Ovary (tissue), 9 donors: ENCODE measurements around the gene CKAP4. TPM values are rescaled to one million over a fixed set of nuclear protein-coding genes. Genes with fewer than 3 reads are reported as not detected.
A peak's percentile ranks its signal among the peaks of the same experiment; 100 is the strongest.

Source experiments
- DNase-seq, 5 donors: peaks; one replicate each; pipeline ENCODE4 v3.0.0-alpha.2; 2019 to 2020
- H3K27ac ChIP-seq, 2 donors: fragments of 200-600 bp; one replicate each; pipeline versions ENCODE4 v1.5.1 to v1.8.0; 2019 to 2022
- H3K27me3 ChIP-seq: fragments of 200-600 bp; one replicate; pipeline ENCODE4 v1.8.0; 2022
- H3K36me3 ChIP-seq: fragments of 200-600 bp; sonication (generic); one replicate; pipeline ENCODE4 v1.5.1; 2019
- H3K4me1 ChIP-seq: one replicate; pipeline ENCODE4 v1.8.1; 2013; ENCODE audit warnings: mild to moderate bottlenecking, moderate library complexity; ENCODE audit not compliant: insufficient read depth
- H3K4me3 ChIP-seq: fragments of 200-600 bp; sonication (generic); one replicate; pipeline ENCODE4 v1.5.1; 2017
- H3K9me3 ChIP-seq, 2 donors: fragments of 200-600 bp in 1 of 2; sonication (generic) in 1 of 2; one replicate each; pipeline versions ENCODE4 v1.5.1 to v1.8.1; 2013 to 2019; ENCODE audit warnings: mild to moderate bottlenecking in 1 of 2, moderate library complexity in 1 of 2
- EP300 ChIP-seq: sonication (generic); formaldehyde crosslinking; IDR thresholded peaks from one replicate; pipeline ENCODE4 v1.6.1; 2017; ENCODE audit warnings: antibody characterized with exemption
- POLR2A ChIP-seq: fragments of 450-650 bp; IDR thresholded peaks from one replicate; pipeline ENCODE4 v1.6.1; 2017; ENCODE audit warnings: antibody characterized with exemption, mild to moderate bottlenecking, moderate library complexity
- WGBS, 3 donors: extraction: QIAGEN DNeasy Blood & Tissue Kit in 1 of 3; methylation state at CpG; one replicate each; pipeline versions ENCODE4 v1.1.5 to v1.1.7; 2013 to 2017; 5-methylcytosine and 5-hydroxymethylcytosine counted together
- intact Hi-C, 4 donors: fragments of 100-400 bp; cut with DNase I; formaldehyde crosslinking; loops; one replicate each; pipeline versions ENCODE4 v1.11.0 to v1.15.1; 2022 to 2023
- polyA plus RNA-seq, 2 donors: library from polyadenylated mRNA; stranded (reverse); fragments of 200-250 nt in 1 of 2; fragments of 350-450 nt in 1 of 2; fragmentation: Illumina TruSeq in 1 of 2; extraction: RNeasy Lipid Tissue Mini Kit (QIAGEN cat#74804) in 1 of 2; gene quantifications; one replicate each; pipeline ENCODE4 v1.2.3, GENCODE V29; 2013 to 2014
- total RNA-seq, 7 donors: library from RNA; depleted of rRNA in 2 of 7; stranded (reverse); fragments of >200 nt in 2 of 7; fragmentation: NEBNext Ultra II Directional in 3 of 7; extraction: Animal tissue kit (Norgen Biotek cat#: 25700) in 3 of 7; gene quantifications; one replicate each; pipeline versions ENCODE4 v1.1.0 to v1.2.4, GENCODE V29; 2016 to 2023
- TF ChIP-seq, protein P1 (sequence below), 3 donors: fragments of 450-650 bp in 2 of 3; fragments of 200-600 bp in 1 of 3; IDR thresholded peaks; one replicate each; pipeline versions ENCODE4 v1.5.1 to v1.8.0; 2016 to 2022; ENCODE audit warnings: antibody characterized with exemption in 3 of 3, mild to moderate bottlenecking in 1 of 3
- donor health status: DM: no; HTN: no; CAD: no; lungs with moderate emphysema.
- donor health status: DM: no; HTN: no; CAD: no.
- donor health status: Bipolar disorder and iron deficiency.
- donor health status: DM: yes; HTN: yes; CAD: no.
- donor health status: DM: no; HTN: no; CAD: no.
- donor health status: DM: yes; HTN: yes; CAD: no.

CKAP4 gene
- total and polyA plus RNA-seq, 9 donors, result 26.4 to 87.4 (median 55.4) TPM

DNA sequence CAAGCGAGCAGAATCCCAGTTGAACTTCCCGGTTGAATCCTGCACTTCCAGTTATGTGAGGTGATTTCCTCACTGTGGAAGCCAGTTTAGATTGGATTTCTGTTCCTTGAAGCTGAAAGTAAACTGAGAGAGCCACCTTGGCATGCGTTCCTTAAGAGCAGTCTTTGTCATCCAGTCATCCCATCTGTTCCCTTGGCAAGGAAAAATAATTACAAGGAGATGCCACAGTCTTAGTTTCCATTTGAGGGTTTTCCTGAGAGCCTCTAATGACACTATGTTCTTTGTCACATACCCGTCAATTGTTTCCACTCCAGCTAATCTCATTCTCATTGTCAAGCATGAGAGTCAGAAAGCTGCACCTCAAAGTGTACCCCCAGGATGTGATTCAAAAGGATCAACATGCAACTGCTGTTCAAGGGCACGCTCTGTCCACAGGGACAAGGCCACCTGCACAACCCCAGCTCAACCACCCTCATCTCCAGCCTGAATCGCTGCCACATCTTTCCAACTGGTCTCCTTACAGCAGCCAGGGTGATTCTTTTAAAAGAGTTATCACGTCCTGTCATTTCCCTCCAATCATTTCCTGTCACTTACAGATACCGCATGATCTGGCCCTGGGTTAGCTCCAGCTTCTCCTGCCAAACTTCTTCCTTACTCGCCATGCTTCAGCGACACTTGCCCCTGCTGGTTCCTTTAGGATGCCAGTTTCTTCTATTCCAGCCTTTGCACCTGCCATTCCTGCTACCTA lies 36.7 kb upstream of the CKAP4 start:
- no peak overlapping the region for H3K27ac ChIP-seq
- H3K9me3 ChIP-seq, result no peaks in the 10 kb centered on the region
- WGBS, 3 donors, result 73 to 77% (median 75%) methylated on average over 10 of the region's 10 CpGs
- H3K27me3 ChIP-seq, result no peaks in the 10 kb centered on the region
- DNase-seq, result no peak
- no peak overlapping the region for H3K4me3 ChIP-seq
- TF ChIP-seq, protein P1, sequence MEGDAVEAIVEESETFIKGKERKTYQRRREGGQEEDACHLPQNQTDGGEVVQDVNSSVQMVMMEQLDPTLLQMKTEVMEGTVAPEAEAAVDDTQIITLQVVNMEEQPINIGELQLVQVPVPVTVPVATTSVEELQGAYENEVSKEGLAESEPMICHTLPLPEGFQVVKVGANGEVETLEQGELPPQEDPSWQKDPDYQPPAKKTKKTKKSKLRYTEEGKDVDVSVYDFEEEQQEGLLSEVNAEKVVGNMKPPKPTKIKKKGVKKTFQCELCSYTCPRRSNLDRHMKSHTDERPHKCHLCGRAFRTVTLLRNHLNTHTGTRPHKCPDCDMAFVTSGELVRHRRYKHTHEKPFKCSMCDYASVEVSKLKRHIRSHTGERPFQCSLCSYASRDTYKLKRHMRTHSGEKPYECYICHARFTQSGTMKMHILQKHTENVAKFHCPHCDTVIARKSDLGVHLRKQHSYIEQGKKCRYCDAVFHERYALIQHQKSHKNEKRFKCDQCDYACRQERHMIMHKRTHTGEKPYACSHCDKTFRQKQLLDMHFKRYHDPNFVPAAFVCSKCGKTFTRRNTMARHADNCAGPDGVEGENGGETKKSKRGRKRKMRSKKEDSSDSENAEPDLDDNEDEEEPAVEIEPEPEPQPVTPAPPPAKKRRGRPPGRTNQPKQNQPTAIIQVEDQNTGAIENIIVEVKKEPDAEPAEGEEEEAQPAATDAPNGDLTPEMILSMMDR (IDR thresholded peaks at IDR 0.05), result no peak
- TF ChIP-seq EP300, result no peak
- TF ChIP-seq POLR2A, result no peak
- H3K36me3 ChIP-seq, result no peaks in the 10 kb centered on the region
- intact Hi-C loops, result loop anchor here in 3 of 4 donors (5.0 to 10.0 kb wide), 2 partner anchors 57 to 860 kb away; no protein-coding TSS in a partner anchor
- H3K4me1 ChIP-seq, result no peaks in the 10 kb centered on the region

DNA sequence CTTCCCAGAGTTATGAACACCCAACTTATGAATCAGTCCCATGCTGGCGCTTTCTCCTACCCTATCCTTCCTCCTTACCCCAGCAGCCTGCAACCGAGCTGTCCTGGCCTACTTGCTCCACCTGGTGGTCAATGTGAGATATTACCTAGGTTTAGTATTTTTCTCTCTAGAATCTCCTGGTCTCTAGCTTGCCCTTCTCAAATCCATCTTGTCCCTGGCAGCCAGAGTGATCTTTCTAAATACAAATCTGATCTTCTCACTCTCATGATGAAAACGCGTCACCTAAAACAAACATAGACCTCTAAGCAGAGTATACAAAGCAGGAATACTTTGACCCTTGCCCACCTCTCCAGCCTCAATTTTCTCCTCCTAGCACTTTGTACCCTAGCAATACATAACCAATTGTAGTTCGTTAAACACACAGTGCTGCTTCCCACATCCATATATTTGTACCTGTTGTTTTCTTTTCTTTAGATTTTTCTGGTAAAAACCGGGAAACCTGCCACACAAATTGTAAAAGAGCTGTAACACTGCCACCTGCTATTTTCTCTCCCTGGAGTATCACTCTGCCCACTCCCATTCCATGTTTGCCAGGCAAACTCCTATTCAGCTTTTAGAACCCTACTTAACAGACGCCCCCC lies 34.8 kb upstream of the CKAP4 start:
- H3K27me3 ChIP-seq, result no peaks in the 10 kb centered on the region
- DNase-seq, result peak in 4 of 5 donors; percentile 28 to 60 (median 42)
- TF ChIP-seq EP300 (no peak), POLR2A (no peak)
- TF ChIP-seq, protein P1 (IDR thresholded peaks at IDR 0.05), result peak; percentile 64 to 73 (median 66)
- H3K9me3 ChIP-seq, result no peaks in the 10 kb centered on the region
- no peaks in the 10 kb centered on the region for H3K36me3 ChIP-seq
- no peak overlapping the region for H3K4me3 ChIP-seq
- 31 to 39% (median 32%) methylated on average over 7 of the region's 7 CpGs for WGBS, 3 donors
- H3K27ac ChIP-seq, result no peak overlapping the region
- intact Hi-C loops, result loop anchor here in 3 of 4 donors (2.0 to 10.0 kb wide), 3 partner anchors 55 to 858 kb away; no protein-coding TSS in a partner anchor
- no peaks in the 10 kb centered on the region for H3K4me1 ChIP-seq

DNA sequence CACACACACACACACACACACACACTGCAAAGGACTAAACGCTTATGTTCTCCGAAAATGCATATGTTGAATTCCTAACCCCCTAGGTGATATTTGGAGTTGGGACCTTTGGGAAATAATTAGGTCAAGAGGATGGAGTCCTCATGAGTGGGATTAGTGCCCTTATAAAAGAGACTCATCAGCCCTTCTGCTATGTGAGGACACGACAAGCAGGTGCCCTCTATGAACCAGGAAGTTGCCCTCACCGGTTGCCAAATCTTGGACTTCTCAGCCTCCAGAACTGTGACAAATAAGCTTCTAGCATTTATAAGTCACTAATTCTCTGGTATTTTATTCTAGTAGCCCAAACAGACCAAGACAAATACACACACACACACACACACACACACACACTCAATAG lies 34.0 kb upstream of the CKAP4 start:
- Histone ChIP-seq H3K4me3 (no peak overlapping the region), H3K4me1 (no peaks in the 10 kb centered on the region), H3K36me3 (no peaks in the 10 kb centered on the region), H3K27me3 (no peaks in the 10 kb centered on the region), H3K9me3 (no peaks in the 10 kb centered on the region), H3K27ac (no peak overlapping the region)
- intact Hi-C loops, result loop anchor here in 3 of 4 donors (2.0 to 10.0 kb wide), 3 partner anchors 55 to 857 kb away; no protein-coding TSS in a partner anchor
- TF ChIP-seq POLR2A (no peak), EP300 (no peak)
- TF ChIP-seq, protein P1 (IDR thresholded peaks at IDR 0.05), result no peak
- DNase-seq, result no peak
- 88 to 97% (median 91%) methylated on average over 4 of the region's 4 CpGs for WGBS, 3 donors

DNA sequence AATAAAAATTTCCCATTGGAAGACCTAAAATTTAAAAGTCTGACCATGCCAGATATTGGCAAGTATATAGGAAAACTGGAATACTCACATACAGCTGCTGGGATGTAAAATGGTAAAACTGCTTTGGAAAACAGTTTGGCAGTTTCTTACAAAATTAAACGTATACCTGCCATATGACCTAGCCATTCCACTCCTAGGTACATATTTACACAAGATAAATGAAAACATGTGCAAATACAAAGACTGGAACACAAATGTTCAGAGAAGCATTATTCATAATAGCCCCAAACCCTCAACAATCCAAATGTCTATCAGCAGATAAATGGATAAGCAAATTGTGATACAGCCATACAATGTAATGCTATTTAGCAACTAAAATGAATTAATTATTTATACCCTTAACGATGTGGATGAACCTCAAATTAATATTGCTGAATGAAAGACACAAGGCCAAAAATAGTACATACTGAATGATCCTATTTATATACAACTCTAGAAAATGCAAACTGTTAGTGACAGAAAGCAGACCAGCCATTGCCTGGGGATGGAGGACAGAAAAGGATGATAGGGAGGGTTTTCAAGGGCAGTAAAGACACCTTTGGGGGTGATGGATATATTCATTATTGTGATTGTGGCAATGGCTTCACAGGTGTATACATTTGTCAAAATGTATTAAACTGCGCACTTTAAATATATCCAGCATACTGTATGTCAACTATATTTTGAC lies 33.4 kb upstream of the CKAP4 start:
- no peaks in the 10 kb centered on the region for H3K36me3 ChIP-seq
- no peaks in the 10 kb centered on the region for H3K9me3 ChIP-seq
- H3K4me3 ChIP-seq, result no peak overlapping the region
- H3K4me1 ChIP-seq, result no peaks in the 10 kb centered on the region
- WGBS, 3 donors, result 52 to 86% (median 77%) methylated on average over 3 of the region's 3 CpGs
- H3K27me3 ChIP-seq, result no peaks in the 10 kb centered on the region
- TF ChIP-seq POLR2A (no peak), EP300 (no peak)
- TF ChIP-seq, protein P1 (IDR thresholded peaks at IDR 0.05), result no peak
- no peak for DNase-seq
- H3K27ac ChIP-seq, result no peak overlapping the region
- intact Hi-C loops, result loop anchor here in 3 of 4 donors (5.0 to 10.0 kb wide), 2 partner anchors 54 to 856 kb away; no protein-coding TSS in a partner anchor
